CD4-positive, alpha-beta T cell treated with Interleukin-1 beta for 1 hour (primary cell): ENCODE data around the gene CNTNAP2.
"Not testable (repeated sequence)": the region's sequence is repeated elsewhere in the genome, so short reads cannot be mapped to it uniquely, and the experiment has no call there.

Source experiments
- DNase-seq, 2 donors: peaks; one replicate each; pipeline ENCODE4 v3.0.0-alpha.2; 2020 to 2022

The CNTNAP2 gene

DNA sequence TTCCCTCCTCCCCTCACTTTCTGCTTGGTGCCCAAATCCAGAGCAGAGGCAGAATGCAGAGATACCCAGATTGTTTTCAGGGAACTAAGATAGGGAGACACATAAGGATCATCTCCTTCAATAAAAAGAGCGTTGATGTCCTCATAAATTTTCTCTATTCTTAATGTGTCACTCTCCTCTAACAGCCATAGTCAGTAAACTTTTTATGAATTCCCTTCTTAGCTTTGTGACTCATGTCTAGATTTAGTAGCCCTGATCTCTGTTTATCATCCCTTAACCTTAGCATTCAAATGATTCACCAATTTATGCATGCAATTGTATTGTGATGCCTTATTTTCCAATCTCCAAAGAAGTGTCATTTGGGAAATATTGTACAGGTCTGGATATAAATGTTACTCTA, 1478.4 kb downstream of the CNTNAP2 start:
- DNase-seq = no peak

DNA sequence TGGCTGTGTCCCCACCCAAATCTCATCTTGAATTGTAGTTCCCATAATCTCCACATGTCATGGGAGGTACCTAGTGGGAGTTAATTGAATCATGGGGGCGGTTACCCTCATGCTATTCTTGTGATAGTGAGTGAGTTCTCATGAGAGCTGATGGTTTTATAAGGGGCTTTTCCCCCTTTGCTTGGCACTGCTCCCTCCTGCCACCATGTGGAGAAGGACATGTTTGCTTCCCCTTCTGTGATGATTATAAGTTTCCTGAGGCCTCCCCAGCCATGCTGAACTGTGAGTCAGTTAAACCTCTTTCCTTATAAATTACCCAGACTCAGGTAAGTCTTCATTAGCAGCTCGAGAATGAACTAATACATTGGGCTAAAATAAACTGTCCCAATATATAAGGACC, 1482.1 kb downstream of the CNTNAP2 start:
- DNase-seq = not testable (repeated sequence)

- DNase-seq = no peak
Observed at GRCh38 chr7:147605323-147605722, 1488.7 kb downstream of the CNTNAP2 start.

GRCh38 chr7:147607157-147607800, 1490.7 kb downstream of the CNTNAP2 start:
- no peak for DNase-seq

- no peak for DNase-seq
Observed at GRCh38 chr7:147611431-147611830, 1494.8 kb downstream of the CNTNAP2 start.

GRCh38 chr7:147635288-147635687, 1518.7 kb downstream of the CNTNAP2 start:
- no peak for DNase-seq

GRCh38 chr7:147636553-147636952, 1520.0 kb downstream of the CNTNAP2 start:
- no peak for DNase-seq

GRCh38 chr7:147638566-147638965, 1522.0 kb downstream of the CNTNAP2 start:
- no peak for DNase-seq

- DNase-seq = no peak
Observed at GRCh38 chr7:147639037-147639436, 1522.4 kb downstream of the CNTNAP2 start.

- no peak for DNase-seq
Observed at GRCh38 chr7:147639751-147640150, 1523.2 kb downstream of the CNTNAP2 start.

GRCh38 chr7:147640821-147641220, 1524.2 kb downstream of the CNTNAP2 start:
- DNase-seq = no peak

GRCh38 chr7:147646568-147646967, 1530.0 kb downstream of the CNTNAP2 start:
- no peak for DNase-seq

GRCh38 chr7:147650991-147651390, 1534.4 kb downstream of the CNTNAP2 start:
- DNase-seq = no peak

GRCh38 chr7:147651601-147652000, 1535.0 kb downstream of the CNTNAP2 start:
- no peak for DNase-seq

DNA sequence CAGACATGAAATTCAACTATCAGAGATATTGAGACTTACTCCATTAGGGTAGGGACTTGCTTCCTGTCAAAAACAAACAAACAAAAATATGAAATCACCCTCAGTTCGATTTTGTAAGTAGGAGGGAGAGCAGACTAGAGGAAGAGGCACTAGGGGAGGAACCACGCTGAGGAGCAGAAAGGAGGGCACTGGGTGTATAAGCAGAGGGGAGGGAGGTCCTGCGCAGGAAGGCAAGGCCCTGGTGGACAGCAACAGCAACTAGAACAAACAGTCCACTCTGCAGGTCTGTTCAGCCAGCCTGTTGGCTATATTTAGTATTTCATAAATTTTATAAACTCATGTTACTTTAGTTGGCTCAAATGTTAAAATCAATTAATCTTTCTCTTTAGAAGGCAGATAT, 1536.9 kb downstream of the CNTNAP2 start:
- no peak for DNase-seq

GRCh38 chr7:147658392-147658967, 1541.9 kb downstream of the CNTNAP2 start:
- DNase-seq = no peak

DNA sequence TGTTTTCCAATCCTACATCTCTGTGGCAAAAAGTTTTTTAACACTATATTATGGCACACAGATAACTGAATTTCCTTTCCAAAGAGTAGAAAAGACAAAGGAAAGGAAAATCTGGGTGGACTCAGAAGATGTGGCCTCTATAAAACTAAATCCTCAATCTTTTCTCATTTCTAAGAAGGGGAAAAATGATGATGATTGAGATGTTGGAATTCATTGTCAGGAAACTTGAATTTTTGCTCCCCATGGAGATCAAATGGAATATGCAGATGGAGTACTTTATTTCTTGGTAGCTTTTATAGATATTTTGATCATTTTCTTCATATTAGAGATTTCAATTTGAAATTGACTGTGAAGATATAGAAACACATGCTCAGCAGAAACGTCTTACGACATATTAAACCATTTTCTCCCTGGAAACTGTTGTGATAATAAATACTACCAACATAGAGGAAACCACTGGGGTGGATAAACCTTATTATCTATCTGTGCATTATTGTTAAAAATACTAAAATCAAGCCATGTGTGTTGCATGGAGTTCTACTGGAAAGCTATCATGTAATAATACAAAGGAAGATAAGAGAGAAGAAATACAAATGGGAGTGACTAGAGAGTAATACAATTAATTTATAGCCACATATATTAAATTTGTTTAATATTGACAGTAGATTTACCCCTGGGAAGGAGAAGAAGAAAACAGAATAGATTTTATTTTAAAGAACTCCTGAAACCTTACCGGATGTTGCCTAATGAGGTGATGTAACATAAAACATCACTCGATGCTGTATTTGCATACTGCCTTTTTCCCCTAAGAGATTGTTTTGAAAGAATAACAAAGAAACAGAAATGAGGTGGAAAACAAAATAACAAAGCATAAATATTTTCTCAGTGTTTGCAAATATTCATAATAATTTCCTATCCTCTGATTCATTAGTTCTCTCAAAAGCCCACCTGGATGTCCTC, 1542.7 kb downstream of the CNTNAP2 start:
- DNase-seq = no peak

- no peak for DNase-seq
Observed at GRCh38 chr7:147664541-147664940, 1547.9 kb downstream of the CNTNAP2 start.

- DNase-seq = no peak
Observed at GRCh38 chr7:147670759-147671158, 1554.2 kb downstream of the CNTNAP2 start.

DNA sequence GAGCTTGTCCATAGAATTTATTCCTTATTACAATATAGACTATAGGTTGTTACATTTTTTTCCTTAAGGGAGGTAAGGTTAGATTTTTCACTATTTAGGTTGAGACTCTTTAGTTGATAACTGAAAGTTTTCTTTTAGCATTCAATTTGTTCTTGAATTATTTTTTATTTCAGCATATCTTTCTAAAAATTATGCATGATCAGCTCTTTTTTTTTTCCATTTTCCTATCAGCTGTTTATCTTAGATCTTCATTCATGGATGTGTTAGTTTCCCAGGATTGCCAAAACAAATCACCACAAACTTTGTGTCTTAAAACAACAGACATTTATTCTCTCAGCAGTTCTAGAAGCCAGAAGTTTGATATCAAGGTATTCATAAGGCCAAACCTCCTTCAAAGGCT, 1558.1 kb downstream of the CNTNAP2 start:
- no peak for DNase-seq

- no peak for DNase-seq
Observed at GRCh38 chr7:147678943-147679342, 1562.3 kb downstream of the CNTNAP2 start.

DNA sequence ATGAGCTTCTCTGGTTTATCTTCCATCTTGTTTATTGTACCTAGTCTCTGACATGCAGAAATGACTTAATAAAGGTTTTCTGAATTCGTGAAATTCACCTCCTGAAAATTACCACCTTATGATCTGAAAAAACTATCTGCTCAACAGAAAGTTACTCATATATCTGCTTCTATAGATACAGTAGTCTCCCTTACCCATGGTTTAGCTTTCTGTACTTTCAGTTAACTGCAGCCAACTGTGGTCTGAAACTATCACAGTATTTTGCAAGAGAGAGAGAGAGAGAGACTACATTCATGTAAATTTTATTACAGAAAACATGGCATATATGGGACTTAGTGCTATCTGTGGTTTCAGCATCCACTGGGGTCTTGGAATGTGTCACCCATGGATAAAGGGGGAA, 1564.9 kb downstream of the CNTNAP2 start:
- no peak for DNase-seq

DNA sequence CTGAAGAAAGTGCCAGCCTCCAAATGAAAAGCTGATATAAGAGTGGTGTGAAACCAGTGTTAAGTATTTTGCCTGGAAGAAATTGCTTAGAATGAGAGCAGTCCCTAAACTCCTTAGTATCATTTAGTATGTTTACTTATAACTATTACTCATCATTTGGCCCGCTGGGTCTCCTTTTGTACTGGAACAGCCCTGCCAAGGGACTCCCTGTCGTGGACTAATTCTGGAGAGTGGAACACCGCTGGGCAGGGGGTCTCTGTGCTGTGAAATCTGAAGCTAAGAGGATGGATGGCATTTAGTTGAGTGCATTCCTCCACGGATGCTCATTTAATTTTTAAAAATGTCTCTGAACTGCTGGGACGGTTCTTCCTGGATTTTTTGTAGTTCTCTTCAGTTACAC, 1584.1 kb downstream of the CNTNAP2 start:
- DNase-seq = no peak

GRCh38 chr7:147707926-147708325, 1591.3 kb downstream of the CNTNAP2 start:
- no peak for DNase-seq
